HEK293 (cell line): ENCODE results near the gene SPATS1.

ENCODE experiments used
- IKZF3 ChIP-seq: fragments of 450-650 bp; IDR thresholded peaks from 2 replicates; pipeline ENCODE4 v1.5.0; 2018; ENCODE audit warnings: missing biosample characterization, mild to moderate bottlenecking, missing genetic modification characterization, moderate library complexity
- TF ChIP-seq, protein P1 (sequence below): fragments of 450-650 bp; formaldehyde crosslinking; IDR thresholded peaks from 2 replicates; pipeline ENCODE4 v1.5.1; 2016; ENCODE audit warnings: missing biosample characterization, missing genetic modification characterization

DNA sequence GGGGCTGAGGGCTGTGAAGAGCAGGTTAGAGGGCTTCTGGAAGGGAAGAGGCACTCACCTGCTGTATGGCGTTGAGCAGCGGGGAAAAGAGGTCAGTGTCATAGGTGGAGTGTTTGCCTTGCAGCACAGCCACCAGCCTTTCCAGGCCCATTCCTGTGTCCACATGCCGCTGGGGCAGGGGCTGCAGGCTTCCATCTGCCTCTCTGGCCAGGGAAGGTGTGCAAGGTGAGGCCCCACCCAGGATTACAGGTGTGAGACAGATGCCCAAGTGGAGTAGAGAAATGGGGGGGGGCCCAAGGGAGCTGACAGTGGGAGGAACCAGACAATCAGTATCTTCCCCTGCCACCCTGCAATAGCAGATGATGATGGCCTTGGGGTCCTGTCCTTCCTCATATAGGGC, 32.2 kb upstream of the SPATS1 start:
- TF ChIP-seq IKZF3 (tag by site-specific recombination): no peak
- TF ChIP-seq, protein P1, sequence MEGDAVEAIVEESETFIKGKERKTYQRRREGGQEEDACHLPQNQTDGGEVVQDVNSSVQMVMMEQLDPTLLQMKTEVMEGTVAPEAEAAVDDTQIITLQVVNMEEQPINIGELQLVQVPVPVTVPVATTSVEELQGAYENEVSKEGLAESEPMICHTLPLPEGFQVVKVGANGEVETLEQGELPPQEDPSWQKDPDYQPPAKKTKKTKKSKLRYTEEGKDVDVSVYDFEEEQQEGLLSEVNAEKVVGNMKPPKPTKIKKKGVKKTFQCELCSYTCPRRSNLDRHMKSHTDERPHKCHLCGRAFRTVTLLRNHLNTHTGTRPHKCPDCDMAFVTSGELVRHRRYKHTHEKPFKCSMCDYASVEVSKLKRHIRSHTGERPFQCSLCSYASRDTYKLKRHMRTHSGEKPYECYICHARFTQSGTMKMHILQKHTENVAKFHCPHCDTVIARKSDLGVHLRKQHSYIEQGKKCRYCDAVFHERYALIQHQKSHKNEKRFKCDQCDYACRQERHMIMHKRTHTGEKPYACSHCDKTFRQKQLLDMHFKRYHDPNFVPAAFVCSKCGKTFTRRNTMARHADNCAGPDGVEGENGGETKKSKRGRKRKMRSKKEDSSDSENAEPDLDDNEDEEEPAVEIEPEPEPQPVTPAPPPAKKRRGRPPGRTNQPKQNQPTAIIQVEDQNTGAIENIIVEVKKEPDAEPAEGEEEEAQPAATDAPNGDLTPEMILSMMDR (tag by site-specific recombination): no peak
